Amygdala (tissue), 56 donors: ENCODE measurements around the gene HOXC5.
"Not testable (repeated sequence)": the region's sequence is repeated elsewhere in the genome, so short reads cannot be mapped to it uniquely, and the experiment has no call there.

Experiments used
- DNase-seq, 56 donors: peaks; one replicate each; lab custom pipeline; 2025; lab: John Stamatoyannopoulos, UW

Gene HOXC5

GRCh38 chr12:54031480-54031879, 1.4 kb upstream of the HOXC5 start:
- no peak for DNase-seq

DNA sequence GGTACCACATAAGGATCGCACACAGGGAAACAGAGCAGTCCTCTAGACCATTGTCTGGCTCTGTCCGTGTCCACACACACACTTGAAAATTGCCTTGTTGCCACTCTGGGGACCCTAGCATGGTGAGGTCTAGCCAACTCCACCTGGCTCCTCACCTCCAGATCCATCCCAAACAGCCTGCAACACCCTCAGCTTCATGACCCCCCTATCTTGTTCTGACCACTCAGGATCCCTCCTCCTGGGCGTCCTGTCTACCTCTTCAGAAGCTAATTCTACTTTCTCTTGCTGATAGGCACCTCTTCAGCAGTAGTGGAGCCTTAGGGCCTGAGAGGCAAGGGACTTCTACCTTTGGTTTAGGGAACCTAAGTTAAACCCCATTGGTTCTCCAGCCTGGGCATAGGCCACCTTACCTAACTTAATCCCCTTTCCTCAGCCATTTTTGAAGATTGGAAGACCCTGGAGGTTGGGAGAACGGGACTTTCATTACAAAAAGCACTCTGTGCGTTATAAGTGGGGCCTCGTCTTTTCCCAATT, 697 bp upstream of the HOXC5 start:
- no peak for DNase-seq

GRCh38 chr12:54033106-54033979, 493 bp downstream of the HOXC5 start:
- DNase-seq: no peak

DNA sequence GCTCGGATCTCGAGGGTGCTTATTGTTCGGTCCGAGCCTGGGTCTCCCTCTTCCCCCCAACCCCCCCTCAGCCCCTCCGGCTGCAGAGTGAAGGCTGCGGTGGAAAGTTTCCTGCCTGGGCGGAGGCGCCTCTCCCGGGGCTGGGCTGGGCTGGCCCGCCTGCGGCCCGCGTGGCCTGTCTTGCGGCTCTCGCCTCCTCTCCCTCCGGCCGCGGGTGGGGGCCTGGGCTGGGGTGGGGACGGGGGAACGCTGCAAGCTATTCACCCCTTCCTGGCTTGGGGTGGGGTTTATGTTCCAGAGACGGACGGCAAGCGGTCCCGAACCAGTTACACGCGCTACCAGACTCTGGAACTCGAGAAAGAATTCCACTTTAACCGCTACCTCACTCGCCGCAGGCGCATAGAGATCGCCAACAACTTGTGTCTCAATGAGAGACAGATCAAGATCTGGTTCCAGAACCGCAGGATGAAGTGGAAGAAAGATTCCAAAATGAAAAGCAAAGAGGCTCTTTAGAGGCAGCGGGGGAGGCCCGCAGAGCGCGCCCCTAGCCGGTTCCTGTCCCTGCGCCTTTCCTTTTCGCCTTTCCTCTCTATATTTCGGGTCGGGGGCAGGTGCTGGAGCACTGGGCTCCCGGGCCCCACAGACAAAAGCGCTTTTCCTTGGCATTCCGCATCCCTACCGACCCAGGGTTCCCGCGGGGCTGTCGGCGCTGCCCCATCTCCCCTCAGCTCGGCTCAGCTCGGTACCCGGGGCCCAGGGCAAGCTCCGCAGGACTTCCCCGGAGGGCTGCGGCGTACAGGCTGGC, 1.3 kb downstream of the HOXC5 start:
- DNase-seq: no peak

DNA sequence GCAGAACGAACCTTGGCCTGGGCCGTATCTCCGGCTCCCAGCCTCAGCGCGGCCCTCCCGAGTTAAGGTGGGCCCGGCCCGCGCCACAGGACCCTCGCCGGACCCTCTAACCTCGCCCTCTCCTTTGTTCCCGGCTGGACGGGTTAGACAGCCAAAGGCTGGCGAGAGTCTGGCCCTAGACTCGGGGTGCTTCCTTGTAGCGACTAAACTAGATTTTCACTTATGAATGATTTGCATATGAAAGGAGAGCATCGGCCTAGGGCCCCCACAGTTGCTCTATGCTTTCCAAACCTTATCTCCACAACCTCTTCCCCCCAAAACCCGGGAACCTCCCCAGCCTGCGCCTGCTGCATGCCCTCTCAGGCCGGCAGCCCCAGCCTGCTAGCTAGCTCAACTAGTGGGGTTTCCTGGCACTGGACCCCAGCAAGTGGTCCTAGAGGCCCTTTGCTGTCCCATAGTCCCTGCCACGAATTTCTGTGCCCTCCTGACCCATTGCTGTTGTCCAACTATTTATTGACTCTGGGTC, 2.0 kb downstream of the HOXC5 start:
- DNase-seq: no peak

- DNase-seq: no peak
These were observed 2.9 kb downstream of the HOXC5 start for GRCh38 chr12:54035568-54036264.

- DNase-seq: no peak
These were observed 3.9 kb downstream of the HOXC5 start for GRCh38 chr12:54036620-54037359.

DNA sequence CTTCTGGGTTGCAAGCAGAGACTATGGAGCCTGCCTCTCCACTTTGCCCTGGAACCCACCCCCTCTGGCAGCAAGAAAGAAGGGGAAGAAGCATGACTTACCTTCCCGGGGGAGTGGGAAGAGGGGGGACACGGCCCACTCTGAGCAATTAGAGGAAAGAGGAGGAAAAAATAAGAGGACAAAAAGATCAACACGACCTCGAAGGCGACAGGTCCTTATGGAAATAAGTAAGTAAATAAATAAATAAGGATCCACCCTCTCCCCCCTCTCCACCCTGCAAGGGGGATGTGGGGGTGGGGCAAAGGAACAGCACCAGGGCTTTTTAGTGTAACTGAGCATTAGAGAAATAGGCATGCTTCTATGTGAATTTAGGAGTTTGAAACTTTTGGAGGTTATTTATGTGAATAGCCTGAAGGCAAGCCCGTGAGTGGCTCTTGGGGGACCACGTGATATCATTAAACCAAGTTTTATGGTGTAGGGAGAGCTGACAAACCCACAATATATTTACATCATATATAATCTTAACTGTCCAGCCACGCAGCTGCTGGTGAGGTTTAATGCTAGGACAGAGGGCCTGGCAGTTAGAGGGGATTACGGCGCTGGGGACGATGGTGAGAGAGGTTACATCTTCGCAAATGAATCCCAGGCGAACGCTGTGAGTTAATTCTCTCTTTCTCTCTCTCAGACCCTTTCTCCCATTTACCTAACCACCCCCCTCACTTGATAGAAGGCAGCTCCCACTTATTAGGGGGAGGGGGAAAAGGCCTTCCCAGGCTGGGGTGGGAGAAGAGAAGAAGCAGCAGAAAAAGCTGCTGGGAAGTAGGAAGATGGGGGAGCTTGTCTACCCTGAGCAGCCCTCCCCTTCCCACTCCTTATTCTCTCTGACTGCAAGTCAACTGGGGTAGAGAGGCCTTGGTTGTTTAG, 4.8 kb downstream of the HOXC5 start:
- DNase-seq: no peak

DNA sequence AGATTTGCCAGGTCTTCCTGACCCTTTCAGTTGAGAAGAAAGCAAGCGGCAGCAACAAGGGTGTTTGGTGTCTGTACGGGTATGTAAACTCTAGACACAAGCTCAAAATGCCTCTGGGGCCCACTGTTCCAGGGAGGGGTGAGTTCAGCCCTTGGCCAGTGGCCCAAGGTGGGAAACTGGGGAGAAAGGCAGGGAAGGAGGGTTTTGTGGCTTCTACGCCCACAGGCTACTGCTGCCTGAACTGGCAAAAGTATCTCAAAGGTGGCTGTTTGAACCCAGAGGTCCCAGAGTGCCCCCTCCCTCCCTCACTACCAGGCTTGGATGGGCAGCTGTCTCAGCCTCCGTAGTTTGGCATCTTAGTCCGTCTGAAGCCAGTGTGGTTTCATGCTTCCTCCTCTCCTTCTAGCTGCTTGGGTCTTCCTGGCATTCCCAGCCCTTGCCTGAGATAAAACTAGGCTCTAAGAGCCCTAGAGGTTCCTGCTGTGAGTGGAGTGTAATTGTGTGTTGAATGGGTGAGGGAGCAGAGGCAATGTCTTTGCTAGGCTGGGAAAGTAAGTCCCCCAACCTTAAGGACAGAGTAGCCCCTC, 5.5 kb downstream of the HOXC5 start:
- DNase-seq: no peak

- DNase-seq: no peak
These were observed 6.1 kb downstream of the HOXC5 start for GRCh38 chr12:54038871-54039414.

GRCh38 chr12:54039417-54040147, 6.7 kb downstream of the HOXC5 start:
- no peak for DNase-seq

DNA sequence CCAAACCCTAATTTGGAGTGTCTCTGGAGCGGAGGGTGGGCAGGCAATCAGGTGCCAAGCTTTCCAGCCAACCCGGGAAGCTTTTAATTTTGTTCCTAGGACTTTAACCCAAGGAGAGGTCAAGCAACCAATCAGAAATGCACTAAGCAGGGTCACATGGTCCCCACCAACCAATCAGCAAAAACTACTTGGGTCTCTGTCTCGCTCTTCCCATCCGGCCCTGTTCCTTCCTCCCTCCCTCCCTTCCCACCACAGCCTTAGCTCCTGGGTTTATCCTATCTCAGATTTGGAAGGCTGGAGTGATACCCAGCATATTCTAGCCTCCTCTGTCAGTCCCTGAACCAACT, 7.3 kb downstream of the HOXC5 start:
- no peak for DNase-seq

- DNase-seq: no peak
These were observed 7.8 kb downstream of the HOXC5 start for GRCh38 chr12:54040648-54041047.

- DNase-seq: no peak
These were observed 8.3 kb downstream of the HOXC5 start for GRCh38 chr12:54041097-54041690.

GRCh38 chr12:54042033-54042432, 9.2 kb downstream of the HOXC5 start:
- DNase-seq: not testable (repeated sequence)

- no peak for DNase-seq
These were observed 10.4 kb downstream of the HOXC5 start for GRCh38 chr12:54042970-54043853.
